ENCODE results near the gene WDR90.

DNA sequence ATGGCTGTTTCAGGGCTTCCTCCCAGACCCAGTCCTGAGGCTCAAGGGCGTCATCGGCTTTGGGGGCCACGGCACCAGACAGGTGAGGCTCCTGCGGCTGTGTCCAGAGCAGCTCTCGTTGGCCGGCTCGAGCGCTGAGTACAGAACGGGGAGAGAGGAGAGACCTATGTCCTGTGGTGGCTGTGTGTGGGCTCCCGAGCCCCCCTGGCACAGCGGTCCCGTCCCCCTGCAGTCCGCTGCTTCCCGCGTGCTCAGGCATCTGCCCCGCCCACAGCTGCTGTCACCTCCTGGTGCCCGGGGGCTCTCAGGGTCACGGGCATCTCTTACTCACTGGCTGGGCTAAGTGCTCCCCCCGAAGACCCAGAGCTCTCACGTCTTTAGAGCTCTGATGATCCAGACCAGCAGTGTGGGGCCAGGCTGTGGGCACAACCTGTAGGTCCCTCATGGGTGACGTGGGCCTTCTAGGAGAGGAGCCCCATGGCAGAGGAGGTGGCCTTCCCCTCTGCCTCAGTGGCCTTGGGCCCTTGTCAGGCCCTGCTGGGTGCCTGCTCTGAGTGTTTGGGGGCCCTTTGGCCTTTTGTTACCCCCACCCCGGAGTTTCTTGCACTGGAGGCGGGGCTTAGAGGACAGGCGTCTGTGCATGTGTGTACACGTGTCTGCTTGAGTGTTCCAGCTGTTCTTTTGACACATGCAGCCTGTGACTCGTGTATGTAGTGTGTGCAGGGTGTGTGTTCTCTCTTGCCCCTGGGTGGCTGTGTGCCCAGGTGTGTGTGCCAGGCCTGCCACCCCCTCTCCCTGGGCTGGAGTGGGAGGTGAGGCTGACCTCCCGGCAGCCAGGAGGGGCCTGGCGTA, 3.5 kb downstream of the WDR90 start:
- TF ChIP-seq, protein P1, sequence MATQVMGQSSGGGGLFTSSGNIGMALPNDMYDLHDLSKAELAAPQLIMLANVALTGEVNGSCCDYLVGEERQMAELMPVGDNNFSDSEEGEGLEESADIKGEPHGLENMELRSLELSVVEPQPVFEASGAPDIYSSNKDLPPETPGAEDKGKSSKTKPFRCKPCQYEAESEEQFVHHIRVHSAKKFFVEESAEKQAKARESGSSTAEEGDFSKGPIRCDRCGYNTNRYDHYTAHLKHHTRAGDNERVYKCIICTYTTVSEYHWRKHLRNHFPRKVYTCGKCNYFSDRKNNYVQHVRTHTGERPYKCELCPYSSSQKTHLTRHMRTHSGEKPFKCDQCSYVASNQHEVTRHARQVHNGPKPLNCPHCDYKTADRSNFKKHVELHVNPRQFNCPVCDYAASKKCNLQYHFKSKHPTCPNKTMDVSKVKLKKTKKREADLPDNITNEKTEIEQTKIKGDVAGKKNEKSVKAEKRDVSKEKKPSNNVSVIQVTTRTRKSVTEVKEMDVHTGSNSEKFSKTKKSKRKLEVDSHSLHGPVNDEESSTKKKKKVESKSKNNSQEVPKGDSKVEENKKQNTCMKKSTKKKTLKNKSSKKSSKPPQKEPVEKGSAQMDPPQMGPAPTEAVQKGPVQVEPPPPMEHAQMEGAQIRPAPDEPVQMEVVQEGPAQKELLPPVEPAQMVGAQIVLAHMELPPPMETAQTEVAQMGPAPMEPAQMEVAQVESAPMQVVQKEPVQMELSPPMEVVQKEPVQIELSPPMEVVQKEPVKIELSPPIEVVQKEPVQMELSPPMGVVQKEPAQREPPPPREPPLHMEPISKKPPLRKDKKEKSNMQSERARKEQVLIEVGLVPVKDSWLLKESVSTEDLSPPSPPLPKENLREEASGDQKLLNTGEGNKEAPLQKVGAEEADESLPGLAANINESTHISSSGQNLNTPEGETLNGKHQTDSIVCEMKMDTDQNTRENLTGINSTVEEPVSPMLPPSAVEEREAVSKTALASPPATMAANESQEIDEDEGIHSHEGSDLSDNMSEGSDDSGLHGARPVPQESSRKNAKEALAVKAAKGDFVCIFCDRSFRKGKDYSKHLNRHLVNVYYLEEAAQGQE (IDR thresholded peaks at IDR 0.05; ENCODE audit: unreplicated experiment), result no peak
- no peak for TF ChIP-seq POLR2AphosphoS5 (IDR thresholded peaks at IDR 0.05; ENCODE audit: low read depth)
- TF ChIP-seq, protein P2, sequence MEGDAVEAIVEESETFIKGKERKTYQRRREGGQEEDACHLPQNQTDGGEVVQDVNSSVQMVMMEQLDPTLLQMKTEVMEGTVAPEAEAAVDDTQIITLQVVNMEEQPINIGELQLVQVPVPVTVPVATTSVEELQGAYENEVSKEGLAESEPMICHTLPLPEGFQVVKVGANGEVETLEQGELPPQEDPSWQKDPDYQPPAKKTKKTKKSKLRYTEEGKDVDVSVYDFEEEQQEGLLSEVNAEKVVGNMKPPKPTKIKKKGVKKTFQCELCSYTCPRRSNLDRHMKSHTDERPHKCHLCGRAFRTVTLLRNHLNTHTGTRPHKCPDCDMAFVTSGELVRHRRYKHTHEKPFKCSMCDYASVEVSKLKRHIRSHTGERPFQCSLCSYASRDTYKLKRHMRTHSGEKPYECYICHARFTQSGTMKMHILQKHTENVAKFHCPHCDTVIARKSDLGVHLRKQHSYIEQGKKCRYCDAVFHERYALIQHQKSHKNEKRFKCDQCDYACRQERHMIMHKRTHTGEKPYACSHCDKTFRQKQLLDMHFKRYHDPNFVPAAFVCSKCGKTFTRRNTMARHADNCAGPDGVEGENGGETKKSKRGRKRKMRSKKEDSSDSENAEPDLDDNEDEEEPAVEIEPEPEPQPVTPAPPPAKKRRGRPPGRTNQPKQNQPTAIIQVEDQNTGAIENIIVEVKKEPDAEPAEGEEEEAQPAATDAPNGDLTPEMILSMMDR (conservative IDR thresholded peaks at IDR 0.05; ENCODE audit: low read depth in 2 of 2), result no peak
- TF ChIP-seq EZH2 (IDR thresholded peaks at IDR 0.05; ENCODE audit: low read depth, unreplicated experiment), result no peak
- no peak for TF ChIP-seq EZH2phosphoT487 (IDR thresholded peaks at IDR 0.05; ENCODE audit: unreplicated experiment)
- TF ChIP-seq, protein P3, sequence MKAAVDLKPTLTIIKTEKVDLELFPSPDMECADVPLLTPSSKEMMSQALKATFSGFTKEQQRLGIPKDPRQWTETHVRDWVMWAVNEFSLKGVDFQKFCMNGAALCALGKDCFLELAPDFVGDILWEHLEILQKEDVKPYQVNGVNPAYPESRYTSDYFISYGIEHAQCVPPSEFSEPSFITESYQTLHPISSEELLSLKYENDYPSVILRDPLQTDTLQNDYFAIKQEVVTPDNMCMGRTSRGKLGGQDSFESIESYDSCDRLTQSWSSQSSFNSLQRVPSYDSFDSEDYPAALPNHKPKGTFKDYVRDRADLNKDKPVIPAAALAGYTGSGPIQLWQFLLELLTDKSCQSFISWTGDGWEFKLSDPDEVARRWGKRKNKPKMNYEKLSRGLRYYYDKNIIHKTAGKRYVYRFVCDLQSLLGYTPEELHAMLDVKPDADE (IDR thresholded peaks at IDR 0.05), result no peak
- no peak for TF ChIP-seq CREB1 (CRISPR knock-in tag; IDR thresholded peaks at IDR 0.05; ENCODE audit: low read depth)
